Activated T-cell treated with anti-CD3 and anti-CD28 coated beads, Interleukin-2, amount 50 U/mL, for 1 hour (primary cell): Measurements from ENCODE around the gene PNRC2.

ENCODE experiments used
- DNase-seq: peaks from one replicate; pipeline ENCODE4 v3.0.0-alpha.2; 2020

Gene PNRC2, protein sequence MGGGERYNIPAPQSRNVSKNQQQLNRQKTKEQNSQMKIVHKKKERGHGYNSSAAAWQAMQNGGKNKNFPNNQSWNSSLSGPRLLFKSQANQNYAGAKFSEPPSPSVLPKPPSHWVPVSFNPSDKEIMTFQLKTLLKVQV

DNA sequence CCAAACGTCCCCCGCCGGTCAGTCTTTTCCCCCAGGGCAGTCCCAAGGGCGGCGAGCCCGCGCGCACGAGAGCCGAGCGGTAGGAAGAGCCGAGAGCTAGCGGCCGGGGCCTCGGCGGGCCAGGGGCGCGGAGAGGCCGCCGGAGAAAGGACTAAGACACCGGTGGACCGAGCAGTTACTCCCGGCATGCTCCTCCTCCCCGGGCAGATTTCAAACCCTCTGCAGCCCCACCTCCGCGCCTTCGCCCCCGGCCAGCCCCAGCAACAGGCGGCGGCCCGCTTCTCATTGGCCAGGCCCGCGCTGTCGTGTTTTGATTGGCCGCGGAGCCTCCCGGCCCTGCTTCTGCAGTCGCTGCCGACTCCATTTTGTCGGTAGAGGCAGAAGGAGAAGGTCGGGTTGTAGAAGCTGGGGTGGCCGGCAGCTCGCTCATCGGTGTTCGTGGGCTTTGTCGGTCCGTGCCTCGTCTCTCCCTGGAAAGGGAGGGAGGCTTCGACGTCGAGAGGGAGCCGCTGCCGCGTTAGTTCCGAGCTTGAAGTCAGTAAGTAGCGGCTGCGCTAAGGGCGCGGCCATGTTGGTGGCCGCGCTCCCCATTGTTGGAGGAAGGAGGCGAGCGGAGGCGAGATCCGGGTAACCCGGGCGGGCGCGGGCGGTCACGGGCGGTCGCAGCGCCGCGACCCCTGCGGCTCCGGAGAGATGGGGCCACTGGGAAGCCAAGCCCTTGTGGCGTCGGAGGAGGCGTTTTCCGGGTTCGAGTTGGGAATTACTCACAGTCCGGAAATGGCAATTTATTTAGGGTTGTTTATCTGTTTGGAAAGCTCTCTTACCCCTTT, at the start of gene PNRC2:
TSS of gene PNRC2 (plus strand) at position 368 of the 830 bp plus-strand sequence. CDS start 1,630 bp downstream, outside the sequence.
- DNase-seq = peak; percentile 95

DNA sequence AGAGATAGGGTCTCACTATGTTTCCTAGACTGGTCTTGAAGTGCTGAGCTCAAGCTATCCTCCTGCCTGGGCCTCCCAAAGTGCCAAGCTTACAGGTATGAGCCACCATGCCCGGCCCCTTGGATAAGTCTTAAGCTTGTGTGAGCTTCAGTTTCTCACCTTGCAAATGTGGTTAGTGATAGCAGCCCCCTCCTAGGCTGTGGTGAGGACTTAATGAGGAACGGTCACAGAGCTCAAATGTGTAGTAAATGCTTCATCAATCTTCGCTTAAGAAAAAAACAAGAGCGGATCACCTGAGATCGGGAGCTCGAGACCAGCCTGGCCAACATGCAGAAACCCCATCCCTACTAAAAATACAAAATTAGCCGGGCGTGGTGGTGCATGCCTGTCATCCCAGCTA, 49.5 kb upstream of the PNRC2 start:
- no peak for DNase-seq

DNA sequence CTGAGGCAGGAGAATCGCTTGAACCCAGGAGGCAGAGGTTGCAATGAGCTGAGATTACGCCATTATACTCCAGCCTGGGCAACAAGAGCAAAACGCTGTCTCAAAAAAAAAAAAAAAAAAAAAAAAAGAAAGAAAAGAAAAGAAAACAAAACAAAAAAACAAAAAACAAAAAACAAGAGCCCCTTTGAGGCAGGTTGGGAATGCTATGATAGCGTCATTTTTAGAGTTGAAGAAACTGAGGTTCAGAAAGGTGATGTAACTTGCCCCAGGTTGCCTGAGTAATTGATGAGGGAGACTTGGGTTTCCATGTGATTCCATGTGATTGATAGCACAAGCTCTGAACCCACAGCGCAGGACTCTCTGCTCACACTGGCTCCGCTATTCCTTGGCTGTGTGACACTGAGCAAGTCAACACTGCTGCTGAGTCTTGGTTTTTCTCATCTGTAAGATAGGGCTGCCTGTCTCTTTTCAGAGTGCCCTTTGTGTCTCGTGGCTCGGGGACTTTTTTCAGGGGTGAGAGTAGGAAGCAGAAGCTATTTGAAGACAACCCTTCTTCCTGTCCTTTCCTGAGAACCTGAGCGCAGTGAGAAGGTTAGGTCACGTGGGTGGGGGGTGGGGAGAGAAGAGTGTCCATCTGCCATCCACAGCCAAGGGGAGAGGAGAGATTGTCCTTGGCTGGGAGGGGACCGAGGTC, 48.9 kb upstream of the PNRC2 start:
- no peak for DNase-seq

DNA sequence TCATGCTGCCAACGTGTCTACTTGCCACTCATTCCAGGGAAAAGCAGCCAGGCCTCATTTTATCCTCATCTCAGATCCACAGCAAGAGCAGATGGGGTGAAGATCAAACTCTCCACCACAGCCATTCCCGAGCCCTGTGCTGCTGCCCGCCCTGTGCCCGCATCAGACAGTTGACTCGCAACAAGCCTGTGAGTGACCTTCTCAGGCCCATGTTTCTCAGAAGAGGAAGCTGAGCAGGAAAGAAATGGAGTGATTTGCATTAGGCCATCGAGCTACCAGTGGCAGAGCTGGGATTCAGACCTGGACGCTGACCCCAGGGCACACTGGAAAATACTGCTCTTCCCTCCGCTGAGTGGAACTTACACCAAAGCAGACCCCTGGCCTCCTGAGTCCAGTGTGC, 47.7 kb upstream of the PNRC2 start:
- no peak for DNase-seq

DNA sequence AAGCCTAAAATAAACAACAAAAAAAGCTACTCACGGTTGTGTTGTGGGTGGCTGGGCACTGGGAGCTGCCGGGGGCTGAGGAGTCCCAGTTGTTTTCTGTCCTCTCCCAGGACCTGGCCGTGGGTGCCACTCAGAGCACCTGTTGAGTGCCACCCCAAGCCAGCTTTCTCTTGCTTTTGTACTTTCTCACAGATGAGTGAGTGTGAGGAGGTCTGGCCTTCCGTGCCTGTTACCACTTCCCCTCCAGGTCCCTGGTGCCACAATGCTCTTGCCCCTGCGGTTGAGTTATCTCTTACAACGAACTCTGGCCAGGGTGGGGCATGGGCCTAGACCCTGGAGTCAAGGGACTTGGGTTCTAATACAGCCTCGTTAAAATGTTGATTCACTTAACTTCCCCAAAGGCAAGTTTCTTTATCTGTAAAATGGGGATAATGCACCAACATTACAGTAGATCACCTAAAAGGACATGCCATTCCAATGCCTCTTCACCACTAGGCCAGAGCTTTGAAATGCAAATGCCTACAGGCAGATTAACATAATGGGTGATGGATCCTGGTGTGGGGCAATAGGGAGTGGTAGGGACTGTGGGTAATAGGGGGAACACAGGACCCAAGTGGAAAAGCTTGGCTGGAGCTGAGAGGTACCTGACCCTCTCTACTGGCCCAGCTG, 46.3 kb upstream of the PNRC2 start, which contains the start of gene CNR2:
TSS of gene CNR2 (minus strand) at position 151 of the 669 bp plus-strand sequence. CDS start 37,745 bp downstream, outside the sequence.
- DNase-seq = no peak

DNA sequence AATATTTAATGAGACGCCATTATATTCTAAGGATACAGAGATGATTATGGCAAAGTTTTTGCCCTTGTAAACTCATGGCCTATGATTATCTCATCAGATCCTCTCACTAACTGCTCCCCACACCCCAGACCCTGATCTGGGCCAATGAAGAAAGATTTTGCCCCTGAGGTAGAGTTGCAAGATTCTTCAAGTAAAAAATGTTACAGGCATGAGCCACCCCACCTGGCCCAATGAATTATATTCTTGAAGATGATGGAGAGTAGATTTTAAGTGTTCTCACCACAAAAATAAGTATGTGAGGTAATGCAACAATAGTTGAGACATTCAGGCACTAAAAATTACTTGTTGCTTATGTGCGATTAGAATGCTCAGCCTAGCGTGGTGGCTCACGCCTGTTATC, 44.7 kb upstream of the PNRC2 start:
- no peak for DNase-seq

DNA sequence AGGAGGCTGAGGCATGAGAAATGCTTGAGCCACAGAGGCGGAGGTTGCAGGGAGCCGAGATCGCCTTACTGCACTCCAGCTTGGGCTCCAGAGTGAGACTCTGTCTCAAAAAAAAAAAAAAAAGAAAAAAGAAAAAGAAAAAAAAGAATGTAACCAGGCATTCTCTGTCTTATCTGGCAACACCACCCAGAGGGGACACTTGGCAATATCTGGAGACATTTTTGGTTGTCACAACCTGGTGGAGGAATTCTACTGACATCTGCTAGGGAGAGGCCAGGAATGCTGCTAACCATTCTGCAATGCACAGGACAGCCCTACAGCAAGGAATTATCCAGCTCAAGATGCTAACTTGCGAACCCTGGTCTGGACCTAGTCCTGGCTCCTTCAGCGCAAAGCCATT, 44.2 kb upstream of the PNRC2 start:
- DNase-seq = no peak

DNA sequence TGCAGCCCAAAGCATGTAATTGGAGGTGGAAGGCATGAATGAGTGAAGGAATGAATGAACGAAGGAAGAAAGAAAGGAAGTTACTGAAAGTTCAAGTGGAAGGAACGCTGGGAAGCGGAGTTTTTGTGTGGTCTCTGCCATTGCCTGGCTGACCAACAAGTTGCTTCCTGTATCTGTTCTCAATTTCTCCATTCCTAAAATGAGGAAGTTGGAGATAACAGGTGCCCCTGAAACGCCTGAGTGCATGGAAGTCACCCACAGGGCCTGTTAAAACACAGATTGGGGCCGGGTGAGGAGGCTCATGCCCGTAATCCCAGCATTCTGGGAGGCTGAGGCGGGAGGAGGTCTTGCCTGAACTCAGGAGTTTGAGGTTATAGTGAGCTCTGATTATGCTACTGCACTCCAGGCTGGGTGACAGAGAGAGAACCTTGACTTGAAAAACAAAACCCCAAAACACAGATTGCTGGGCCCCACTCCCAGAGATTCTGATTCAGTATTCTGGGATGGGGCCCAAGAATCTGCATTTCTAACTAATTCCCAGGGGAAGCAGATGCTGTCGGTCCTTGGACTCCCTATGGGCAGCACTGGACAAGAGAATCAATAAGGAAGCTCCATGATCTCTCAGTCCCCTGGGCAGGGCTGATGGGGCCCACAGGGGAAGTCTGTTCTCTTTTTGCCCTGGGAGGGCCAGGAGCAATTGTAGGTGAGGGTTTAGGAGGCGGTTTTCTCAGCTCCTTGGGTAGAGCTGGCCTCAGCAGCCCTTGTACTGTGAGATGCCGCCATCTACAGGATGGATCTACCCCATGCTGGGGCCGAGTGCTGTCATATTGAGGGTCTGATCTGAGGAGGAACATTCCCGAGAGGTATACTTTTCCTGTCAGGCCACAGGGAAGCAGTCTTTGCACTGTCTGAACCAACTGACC, 43.2 kb upstream of the PNRC2 start:
- DNase-seq = peak; percentile 53

DNA sequence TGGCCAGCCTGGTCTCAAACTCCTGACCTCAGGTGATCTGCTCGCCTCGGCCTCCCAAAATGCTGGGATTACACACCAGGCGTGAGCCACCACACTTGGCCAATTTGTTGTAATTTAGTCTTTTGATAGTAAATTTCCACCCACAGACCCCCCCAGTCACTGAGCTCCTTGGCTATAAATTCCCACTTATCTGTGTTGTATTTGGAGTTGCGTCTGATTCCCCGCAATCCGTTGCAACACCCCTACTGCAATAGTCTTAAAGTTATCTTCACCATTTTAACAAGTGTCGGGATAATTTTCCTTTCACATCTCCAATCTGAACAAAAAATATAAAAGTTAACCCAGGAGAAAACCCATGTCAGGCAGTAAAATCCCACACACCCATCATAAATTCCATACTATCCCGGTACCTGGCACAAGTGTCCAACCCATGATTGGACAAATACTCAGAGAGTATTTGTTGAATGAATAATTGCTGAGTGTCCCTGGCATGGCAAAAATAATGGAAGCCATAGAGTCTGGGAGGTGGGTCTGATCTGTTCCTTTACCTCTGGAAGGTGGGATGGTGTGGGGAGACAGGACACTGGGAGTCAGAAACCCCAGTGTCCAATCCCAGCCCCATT, 37.2 kb upstream of the PNRC2 start:
- no peak for DNase-seq

DNA sequence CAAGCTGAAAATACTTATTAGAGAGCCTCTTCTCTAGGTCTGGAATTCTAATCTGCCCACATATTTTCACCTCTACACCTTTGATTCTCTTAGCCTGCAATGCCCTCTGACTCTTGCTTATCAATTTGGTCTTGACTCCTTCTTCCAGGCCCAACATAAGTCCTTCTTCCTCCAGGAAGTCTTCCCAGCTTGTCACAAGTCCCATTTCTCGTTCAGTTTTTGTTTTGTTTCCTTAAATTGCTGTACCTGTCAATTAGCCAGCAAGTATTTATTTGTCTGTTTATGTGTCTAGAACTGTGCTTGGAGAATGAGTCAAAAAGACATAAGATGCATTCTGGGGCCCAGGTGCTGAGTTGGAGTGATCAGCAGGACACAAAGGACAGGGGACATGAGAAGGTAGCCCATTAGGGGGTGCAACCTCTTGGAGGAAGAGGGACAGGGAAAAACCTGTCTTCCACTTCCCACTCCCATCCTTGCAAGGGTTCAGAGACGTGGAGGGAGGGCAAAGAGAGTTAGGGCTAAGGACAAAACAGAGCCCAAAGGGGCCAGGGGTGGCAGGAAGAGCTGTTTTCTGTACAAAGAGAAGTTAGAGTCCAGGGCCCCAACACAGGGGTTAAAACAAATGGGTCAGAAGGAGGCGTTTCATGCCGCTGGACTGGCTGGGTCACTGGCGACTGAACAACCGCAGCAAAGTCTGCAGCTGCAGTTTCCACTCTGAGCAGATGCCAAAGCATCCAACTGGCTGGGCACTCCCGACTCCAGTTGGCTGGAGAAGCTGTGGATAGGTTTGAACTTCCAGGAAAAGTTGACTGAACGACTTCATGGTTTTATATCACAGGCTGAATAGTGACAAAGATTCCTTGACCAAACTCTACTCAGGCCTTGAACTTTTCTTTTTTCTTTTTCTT, 35.8 kb upstream of the PNRC2 start:
- no peak for DNase-seq

DNA sequence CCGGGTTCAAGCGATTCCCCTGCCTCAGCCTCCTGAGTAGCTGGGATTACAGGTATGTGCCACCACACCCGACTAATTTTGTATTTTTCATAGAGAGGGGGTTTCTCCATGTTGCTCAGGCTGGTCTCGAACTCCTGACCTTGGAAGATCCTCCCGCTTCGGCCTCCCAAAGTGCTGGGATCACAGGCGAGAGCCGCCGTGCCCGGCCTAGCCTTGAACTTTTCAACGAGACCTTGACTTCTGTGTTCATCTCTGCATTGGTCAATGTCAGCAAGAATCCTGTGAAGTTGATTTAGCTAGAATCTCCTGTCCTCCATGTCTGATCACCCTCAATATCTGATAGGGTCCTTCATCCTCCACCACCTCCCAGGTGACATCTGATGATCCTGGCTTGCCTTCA, 35.0 kb upstream of the PNRC2 start:
- DNase-seq = no peak

DNA sequence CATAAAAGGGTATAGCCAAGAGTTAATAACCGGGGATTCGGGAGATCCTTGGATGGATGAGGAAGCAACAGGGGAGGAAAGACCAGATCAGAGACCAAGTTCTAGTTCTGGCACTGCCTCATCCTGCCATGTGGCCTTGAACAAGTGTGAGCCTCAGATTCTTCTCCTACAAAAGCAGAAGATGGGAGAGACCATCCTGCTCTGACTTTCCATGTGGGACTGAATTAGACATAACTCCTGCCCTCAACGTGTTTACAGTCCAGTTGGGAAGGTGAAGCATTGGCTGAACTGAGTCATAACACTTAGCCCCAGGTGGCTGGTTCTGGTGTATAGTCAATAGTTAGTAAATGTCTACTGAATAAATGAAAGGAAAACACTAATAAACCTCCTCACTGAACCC, 34.3 kb upstream of the PNRC2 start:
- DNase-seq = no peak

DNA sequence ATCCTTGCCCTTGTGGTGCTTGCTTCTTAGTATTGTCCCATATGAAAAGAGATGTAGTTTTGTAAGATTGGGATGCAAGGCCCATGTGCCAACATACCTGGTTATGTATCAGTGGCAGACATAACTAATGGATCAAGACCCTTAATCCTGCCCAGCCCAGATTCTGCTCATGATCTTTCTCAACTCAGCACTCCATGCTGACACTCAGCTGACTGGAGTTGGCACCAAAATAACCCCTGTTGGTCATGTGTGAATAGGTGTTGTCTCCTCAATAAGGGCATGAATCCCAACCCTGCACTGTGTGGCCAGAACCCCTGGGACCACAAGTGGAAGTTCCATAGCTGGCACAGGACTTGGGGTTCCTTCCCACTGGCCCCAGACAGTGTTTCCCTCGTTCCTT, 32.5 kb upstream of the PNRC2 start:
- DNase-seq = no peak

DNA sequence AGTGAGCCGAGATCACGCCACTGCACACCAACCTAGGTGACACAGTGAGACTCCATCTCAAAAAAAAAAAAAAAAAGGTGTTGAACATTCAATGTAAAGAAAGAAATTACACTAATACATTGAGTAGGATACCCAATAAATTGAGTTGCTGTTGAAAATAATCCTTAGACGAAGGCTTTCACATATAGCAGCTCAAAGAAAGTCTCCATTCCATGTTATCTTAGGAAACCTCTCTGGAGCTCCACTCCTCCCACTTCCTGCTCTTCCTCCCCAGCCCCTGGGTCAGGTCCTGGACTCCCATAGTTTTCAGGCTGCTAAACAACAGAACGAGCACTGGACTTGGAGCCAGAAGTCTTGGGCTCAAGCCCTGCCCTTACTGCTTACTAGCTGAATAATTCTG, 30.8 kb upstream of the PNRC2 start:
- DNase-seq = no peak

DNA sequence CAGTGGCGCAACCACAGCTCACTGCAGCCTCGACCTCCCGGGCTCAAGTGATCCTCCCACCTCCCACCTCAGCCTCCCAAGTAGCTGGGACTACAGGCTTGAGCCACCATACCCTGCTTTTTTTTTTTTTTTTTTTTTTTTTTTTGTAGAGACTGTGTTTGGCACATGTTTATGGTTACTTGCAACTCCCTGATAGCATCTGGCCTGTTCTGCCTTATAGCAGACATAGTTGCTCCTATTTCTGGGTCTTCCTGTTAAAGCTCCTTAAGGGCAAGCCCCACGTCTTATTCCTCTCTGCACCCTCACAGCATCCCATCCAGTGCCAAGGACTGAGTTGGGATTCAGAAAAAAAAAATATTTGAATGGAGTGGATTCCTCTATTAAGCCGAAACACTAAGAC, 29.4 kb upstream of the PNRC2 start:
- DNase-seq = no peak

DNA sequence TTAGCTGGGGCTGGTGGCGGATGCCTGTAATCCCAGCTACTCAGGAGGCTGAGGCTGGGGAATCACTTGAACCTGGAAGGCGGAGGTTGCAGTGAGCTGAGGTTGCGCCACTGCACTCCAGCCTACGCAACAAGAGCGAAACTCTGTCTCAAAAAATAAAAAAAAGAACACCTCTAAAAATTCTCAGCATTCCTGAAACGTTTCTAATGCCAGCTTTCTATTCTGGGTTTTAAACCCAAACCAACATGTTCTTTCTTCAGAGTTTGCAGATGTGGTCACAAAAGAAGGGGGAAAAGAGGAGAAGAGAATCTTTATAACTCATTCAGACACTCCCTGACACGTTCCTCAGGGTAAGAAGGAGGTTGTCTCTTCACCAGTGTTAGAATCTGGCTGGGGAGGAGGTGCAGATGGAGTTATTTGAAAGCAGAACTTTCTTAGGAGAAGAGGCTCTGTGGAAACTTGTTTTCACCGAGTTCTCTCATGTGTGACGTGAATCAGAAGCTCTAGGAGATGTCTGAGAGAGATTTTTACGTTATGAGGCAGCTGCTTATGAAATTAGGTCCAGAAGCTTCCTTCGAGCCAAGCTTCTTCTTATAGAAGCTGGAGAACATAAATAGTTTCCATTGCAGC, 28.7 kb upstream of the PNRC2 start:
- DNase-seq = no peak

DNA sequence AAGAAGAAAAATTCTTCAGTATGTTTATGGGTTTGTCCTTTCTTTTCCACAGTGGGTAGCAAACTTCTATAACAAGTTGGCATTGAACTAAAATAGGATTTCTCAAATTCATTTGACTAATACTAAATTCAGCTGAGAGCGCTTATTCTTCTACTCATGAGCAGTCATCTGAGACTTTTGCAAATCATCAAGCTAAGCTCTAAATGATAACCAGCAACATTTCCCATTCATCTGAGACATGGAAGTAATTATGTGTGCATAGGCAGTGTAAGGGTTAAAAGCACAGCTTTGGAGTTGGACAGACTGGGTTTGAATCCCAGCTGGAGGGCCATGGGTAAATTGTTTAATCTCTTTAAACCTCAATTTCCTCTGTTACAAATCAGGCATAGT, 28.1 kb upstream of the PNRC2 start:
- no peak for DNase-seq

DNA sequence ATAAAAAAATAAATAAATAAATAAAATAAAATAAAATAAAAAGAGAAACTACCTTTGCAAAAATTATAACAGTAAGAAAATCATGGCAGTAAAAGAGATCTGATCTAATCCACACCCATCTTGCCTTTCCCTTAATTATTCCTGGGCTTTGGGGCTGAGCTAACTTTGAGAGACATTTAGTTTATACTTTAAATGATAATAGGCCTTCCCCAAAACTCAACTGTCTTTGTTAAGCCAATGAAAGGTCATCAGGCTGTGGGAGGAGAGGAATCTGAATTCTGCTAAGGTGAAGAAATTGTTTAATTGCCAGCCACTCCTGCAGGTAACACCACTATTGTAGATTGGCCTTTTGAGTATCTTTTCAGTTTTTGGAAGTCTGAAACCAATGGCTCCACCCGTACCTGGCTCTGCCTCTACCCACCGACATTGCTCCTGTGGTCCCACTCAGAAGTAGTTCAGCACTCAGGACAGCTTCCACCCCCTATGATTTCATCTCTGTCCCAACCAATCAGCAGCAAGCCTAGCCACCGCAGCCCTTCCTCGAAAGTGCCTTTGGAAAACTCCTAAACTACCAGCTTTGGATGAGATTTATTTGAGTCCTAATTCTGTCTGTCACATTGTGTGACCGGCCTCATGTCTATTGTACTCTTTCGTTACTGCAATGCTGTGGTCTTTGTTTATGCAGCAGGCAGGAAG, 23.0 kb upstream of the PNRC2 start:
- no peak for DNase-seq

DNA sequence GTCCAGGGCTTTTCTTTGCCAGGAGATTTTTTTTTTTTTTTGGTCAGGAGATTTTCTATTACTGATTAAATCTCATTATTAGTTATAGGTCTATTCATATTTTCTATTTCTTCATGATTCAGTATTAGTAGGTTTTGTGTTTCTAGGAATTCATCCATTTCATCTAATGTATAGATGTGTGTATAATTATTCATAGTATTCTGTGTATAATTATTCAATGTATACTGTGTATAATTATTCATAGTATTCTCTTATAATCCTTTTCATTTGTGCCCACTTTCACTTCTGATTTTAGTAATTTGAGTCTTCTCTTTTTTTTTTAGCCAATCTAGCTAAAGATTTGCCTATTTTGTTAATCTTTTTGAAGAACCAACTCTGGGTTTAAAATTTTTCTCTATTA, 12.3 kb upstream of the PNRC2 start:
- DNase-seq = no peak

DNA sequence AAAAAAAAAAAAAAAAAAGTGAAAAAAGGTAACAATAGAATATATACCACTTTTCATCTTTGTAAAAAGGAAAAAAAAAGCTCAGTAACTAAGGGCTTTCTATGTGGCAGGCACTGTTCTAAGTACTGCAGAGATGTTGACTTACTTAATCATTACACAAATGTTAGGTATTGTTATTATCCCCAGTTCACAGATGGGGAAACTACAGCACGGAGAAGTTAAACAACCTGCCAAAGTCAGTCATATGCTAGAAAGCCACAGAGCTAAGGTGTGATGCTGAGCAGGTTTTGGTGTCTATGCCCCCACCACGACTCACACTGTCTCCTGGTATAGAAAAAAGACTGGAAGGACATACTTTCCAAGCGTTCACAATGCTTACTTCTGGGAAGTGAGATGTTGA, 6.6 kb upstream of the PNRC2 start:
- no peak for DNase-seq
